ENCODE results near the gene OR4P4.

OR4P4 gene

DNA sequence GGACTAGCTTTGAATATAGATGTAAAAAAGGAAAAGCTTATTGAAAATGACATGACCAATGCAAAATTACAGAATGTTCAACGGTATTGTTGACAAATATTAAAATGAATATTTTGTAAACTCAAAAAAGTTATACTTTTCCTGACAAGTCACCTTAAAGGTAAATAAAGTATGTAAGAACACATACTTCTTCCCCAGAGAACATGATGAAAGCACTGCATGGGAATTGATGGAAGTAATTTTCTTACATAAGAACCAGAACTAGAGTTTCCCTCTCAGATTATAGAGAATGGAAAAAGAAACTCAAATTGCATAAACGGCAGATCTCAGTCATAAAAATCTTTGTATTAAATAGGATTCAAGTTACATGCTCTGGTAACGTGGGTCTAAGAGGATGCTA is at the start of gene OR4P4:
TSS of gene OR4P4 (plus strand) at position 301 of the 400 bp plus-strand sequence.
- no peak for DNase-seq

DNA sequence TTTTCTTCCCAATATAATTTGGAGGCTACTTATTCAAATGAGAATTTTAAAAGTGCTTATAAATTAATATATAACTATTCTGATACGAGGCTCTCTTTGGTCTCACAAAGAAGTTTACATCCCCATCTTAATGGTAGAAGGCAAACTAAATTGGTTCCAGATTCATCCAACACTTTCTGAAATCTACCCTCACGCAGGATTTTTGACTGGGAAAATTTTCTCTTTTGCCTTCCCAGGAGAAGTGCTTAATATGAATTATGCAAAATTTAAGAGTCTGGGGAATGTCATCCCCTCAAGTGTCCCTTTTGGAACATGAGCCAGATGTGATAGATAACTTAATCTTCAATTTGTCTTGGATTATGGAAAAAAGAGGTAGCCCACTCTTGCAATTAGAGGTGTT is 27.4 kb upstream of the OR4P4 start, which contains the start of gene OR4C11:
TSS of gene OR4C11 (minus strand) at position 101 of the 400 bp plus-strand sequence. CDS start 3,272 bp downstream, outside the sequence.
- no peak for DNase-seq

DNA sequence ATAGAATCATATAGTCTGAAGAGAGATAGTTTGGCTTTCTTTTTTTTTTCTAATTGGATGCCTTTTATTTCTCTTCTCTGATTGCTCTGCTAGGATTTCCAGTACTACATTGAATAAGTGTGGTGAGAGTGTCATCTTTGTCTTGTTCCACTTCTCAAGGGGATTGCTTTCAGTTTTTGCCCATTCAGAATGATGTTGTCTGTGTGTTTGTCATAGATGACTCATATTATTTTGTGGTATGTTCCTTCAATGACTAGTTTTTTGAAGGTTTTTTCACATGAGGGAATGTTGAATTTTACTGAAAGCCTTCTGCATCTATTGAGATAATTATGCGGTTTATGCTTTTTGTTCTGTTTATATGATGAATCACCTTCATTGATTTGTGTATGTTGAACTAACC is 10.4 kb upstream of the OR4P4 start:
- DNase-seq: no peak

DNA sequence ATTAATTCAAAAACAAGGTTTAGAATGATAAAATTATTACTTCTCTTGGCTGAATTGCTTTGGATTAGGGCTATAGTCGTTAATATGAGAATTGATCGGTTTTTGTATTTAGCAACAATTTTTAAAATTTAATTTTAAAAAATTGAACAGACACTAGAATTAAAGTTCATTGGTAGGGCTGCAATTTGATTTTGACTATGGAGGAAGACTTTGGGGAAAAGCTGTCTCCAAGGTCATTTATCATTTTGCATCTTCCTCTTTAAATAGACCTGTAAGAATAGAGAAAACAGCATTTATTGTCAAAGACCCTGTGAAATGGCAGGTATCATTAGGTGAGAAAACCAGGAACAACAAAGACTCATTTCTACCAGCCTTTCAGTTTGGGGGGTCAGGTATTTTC is 13.1 kb downstream of the OR4P4 start, which contains the start of gene OR4S2:
TSS of gene OR4S2 (plus strand) at position 301 of the 400 bp plus-strand sequence. CDS start 2,577 bp downstream, outside the sequence.
- DNase-seq: no peak

DNA sequence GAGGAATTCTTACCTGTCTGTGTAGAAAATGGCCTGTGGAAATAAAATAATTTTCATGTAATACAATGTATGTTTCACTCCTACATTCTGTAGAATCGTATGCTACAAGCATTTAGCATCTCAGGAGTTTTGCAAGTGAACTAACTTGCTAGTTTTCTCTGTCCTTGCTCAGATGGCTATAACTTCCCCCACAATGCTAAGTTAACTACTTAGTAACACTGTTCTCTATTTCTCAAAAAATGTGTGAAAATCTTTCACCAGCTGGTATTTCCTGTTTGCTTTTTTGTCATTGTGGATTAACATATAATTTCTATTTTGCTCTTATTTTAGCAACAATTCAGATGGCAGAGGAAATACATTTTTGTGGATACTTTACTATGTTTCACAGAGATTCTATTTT is 17.6 kb downstream of the OR4P4 start:
- no peak for DNase-seq

DNA sequence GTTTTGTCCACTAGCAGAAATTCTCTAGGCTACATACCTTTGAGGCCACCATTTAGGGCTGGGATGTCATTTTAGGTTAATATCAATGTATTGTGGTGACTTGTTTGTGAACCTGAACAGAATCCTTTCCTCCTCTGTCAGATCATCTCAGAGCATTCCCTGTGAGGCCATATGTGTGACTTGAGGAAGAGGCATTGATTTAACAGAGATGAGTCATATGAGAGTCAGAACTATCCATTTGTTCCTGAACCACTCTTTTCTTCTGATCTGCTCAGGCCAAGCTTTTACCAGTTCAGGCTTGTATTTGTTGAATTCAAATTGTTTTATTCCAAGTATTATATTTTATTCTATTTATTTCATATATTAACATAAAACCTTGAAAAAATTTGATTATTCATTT is 20.2 kb downstream of the OR4P4 start:
- DNase-seq: no peak

DNA sequence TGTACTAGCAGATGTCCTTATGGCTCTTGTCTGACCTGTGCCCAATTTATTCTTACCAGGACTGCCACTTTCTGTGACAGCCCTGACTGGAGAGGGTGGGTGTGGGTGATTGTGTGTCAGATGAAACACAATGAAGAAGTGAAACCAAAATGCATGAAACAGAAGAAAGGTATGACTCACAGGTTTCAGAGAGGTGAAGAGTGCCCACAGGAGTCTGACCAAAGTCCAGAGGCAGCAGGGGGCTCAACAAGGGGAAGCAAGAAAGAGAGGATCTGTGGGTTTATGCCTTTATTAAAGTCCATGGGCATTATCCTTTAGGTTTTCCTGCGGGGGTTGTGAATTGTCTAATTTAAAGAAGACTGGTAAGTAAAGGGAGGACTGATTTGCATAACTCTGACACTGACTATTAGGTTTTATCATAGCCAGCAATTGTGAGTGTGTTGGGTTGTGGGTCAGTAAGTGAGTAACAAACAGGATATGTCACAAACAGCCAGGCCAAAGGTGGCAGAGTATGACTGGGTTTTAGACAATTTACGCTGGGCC is 23.2 kb downstream of the OR4P4 start:
- DNase-seq: no peak

DNA sequence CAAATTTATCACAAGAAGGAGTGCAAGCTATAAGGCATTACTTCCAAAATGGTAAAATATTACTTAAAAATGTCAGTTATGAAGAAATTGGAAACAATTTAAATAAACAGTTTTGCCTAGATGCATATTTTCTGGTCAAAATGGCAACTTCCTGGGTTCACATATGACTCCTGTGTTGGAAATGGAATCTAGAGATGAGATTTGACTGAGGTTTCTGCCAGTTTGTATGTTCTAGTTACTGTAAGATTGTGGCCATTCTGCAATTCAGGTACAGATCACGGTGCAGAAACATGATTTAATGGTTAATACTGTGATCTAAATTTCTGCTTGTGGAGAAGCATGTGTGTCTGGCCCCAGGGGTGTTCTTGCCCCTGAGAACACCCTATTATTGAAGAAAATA is 23.7 kb downstream of the OR4P4 start:
- DNase-seq: no peak

DNA sequence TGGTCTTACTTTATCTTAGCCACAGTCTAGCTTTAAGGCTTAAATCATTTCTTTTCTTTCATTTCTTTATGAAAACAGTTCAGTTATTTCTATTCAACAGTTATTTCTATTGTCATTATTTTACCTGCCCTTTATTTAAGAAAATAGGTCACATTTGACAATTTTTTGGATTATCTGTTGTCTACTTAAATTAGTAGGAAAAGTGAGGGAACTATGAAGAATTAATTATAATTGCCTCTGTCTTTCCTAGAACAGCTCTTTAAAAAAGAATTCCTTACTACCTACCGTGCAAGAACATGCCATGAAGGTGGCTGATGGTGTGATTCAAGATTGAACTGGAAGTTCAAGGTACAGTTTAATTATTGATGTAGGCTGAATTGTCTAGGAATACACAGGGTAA is 27.0 kb downstream of the OR4P4 start, which contains the start of gene OR4C6:
TSS of gene OR4C6 (plus strand) at position 301 of the 400 bp plus-strand sequence. CDS start 2,966 bp downstream, outside the sequence.
- no peak for DNase-seq

DNA sequence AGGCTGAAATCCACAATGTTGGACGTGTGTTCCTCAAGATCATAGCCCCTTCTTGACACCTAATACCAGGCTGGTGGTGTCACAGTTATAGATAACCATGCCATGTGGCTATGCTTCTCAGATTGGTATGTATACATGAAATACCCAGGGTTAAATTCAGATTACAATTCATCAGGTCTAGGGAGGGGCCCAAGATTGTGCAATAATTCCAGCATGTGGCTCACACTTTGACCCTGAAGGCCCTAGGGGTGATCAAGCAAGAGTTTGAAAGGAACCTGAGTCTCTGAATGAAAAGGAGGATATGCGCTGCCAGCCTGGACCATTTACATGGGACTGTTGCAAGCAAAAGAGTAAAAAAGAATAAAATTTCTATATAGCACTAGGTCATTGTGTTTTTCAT is 34.5 kb downstream of the OR4P4 start:
- DNase-seq: no peak

DNA sequence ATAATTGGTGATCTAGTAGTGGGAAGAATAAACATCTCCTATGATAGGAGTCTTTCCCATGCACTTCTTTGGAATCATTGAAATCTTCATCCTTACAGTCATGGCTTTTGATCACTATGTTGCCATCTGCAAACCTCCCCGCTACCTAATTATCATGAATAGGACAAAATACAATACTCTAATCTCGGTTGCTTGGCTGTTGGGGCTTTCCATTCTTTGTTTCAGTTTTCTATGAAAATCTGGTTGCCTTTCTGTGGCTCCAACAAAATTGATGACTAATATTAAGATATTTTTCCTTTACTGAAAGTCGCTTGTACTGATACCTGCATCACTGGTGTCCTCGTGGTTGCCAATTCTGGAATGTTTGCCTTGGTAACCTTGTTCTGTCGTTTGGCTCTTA is 38.9 kb downstream of the OR4P4 start:
- no peak for DNase-seq
